CD4-positive, alpha-beta T cell treated with Interleukin-4 for 1 hour (primary cell): ENCODE data around the gene LTN1.
"Not testable (repeated sequence)": the region's sequence is repeated elsewhere in the genome, so short reads cannot be mapped to it uniquely, and the experiment has no call there.

Experiments
- DNase-seq, 2 donors: peaks; one replicate each; pipeline ENCODE4 v3.0.0-alpha.2; 2020 to 2022

LTN1 gene, protein sequence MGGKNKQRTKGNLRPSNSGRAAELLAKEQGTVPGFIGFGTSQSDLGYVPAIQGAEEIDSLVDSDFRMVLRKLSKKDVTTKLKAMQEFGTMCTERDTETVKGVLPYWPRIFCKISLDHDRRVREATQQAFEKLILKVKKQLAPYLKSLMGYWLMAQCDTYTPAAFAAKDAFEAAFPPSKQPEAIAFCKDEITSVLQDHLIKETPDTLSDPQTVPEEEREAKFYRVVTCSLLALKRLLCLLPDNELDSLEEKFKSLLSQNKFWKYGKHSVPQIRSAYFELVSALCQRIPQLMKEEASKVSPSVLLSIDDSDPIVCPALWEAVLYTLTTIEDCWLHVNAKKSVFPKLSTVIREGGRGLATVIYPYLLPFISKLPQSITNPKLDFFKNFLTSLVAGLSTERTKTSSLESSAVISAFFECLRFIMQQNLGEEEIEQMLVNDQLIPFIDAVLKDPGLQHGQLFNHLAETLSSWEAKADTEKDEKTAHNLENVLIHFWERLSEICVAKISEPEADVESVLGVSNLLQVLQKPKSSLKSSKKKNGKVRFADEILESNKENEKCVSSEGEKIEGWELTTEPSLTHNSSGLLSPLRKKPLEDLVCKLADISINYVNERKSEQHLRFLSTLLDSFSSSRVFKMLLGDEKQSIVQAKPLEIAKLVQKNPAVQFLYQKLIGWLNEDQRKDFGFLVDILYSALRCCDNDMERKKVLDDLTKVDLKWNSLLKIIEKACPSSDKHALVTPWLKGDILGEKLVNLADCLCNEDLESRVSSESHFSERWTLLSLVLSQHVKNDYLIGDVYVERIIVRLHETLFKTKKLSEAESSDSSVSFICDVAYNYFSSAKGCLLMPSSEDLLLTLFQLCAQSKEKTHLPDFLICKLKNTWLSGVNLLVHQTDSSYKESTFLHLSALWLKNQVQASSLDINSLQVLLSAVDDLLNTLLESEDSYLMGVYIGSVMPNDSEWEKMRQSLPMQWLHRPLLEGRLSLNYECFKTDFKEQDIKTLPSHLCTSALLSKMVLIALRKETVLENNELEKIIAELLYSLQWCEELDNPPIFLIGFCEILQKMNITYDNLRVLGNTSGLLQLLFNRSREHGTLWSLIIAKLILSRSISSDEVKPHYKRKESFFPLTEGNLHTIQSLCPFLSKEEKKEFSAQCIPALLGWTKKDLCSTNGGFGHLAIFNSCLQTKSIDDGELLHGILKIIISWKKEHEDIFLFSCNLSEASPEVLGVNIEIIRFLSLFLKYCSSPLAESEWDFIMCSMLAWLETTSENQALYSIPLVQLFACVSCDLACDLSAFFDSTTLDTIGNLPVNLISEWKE (N-terminal part only)

GRCh38 chr21:28992526-28993292, at the start of gene LTN1:
Gene LTN1 (minus strand): TSS chr21:28992877. CDS start chr21:28992805, 72 bp downstream.
- peak; percentile 99 for DNase-seq

GRCh38 chr21:29034678-29035077, 42.0 kb upstream of the LTN1 start:
- no peak for DNase-seq

GRCh38 chr21:29033871-29034270, 41.2 kb upstream of the LTN1 start:
- DNase-seq = no peak

DNA sequence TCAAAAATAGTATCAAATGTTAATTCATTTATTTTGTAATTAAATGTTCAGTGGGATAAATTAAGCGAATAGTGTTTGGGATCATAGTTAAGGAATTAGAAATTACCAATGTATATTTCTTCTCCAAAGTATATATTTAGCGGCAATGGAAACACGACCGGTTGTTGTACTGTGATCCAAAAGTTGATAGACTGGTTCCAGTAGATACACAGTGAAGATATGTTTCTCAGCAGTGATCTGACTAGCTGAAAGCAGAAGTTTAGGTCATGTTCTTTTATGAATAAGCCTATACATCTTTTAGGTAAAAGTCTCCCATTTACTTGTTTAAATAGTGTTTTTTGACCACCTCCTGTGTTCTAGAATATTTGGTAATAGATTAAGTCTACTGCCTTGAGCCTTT, 40.6 kb upstream of the LTN1 start:
- DNase-seq = no peak

DNA sequence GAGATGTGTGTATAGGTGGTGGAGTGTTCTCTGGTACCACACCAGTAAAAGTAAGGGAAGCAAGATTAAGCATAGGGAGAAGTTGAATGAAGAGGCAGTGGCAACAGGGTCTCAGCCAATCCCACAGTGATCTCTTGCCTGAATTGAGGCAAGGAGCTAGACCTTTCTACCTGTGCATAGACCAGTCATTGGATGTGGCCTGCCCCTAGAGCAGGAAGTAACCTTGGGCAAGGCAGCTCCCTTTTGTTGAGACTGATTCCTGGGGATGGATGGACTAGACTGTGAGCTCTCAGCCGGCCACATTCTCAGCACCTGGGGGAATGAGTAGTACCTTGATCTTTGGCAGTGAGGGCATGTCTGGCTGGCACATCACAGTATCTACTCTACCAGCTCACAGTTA, 38.2 kb upstream of the LTN1 start:
- DNase-seq = no peak

- DNase-seq = no peak
These were observed 36.8 kb upstream of the LTN1 start for GRCh38 chr21:29029524-29029923.

- DNase-seq = peak in 1 of 2 donors; percentile 28
These were observed 32.6 kb upstream of the LTN1 start for GRCh38 chr21:29025328-29025713.

DNA sequence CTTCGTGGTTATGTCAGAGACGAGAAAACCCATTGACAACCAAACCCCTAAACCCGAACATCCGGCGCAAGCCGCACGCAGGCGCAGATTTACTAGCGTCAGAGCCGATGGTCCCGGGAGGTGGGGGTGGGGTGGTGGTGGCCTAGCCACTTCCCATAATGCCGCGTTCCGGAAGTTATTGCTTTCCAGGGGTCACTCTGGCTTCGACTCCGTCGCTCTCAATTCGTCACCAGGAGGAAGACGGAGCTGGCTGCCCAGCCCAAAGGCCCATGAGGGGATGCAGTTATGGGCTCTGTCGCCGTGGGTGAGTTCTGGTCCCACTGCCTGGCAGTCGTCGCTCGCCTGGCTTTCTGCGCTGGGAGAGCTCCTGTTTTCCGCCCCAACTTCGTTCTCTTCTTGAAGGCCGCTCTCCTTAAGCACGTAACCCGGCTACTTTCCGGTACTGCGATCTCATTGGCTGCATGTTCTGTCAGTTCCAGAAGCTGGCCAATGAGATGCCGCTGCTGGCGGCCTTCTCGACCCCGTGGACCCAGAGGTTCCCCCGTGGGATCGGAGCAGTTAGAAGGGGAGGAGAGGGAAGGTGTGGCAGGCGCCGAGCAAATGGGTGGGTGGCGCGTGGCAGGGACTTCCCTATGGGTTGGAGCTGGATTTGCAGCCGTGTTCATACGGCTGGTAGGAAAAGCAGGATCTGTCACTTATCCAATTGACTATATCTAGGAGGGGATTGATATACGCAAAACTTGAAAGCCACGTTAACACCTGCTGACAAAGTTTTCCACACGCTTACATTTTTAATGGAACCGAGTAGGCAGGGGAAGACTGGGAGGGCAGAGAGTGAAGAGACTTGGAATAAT, 32.0 kb upstream of the LTN1 start, which contains the start of gene USP16:
TSS of gene USP16 (plus strand) at position 195 of the 854 bp plus-strand sequence. CDS start 3,246 bp downstream, outside the sequence.
- DNase-seq = peak; percentile 96 to 97

GRCh38 chr21:29022166-29022565, 29.5 kb upstream of the LTN1 start:
- peak in 1 of 2 donors; percentile 43 for DNase-seq

- no peak for DNase-seq
These were observed 25.9 kb upstream of the LTN1 start for GRCh38 chr21:29018540-29018939.

GRCh38 chr21:29017639-29018237, 25.1 kb upstream of the LTN1 start:
- DNase-seq = no peak

DNA sequence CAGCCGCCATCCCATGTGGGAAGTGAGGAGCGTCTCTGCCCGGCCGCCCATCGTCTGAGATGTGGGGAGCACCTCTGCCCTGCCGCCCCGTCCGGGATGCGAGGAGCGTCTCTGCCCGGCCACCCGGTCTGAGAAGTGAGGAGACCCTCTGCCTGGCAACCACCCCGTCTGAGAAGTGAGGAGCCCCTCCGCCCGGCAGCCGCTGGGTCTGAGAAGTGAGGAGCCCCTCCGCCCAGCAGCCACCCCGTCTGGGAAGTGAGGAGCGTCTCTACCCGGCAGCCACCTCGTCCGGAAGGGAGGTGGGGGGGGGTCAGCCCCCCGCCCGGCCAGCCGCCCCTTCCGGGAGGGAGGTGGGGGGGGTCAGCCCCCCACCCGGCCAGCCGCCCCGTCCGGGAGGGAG, 18.6 kb upstream of the LTN1 start:
- DNase-seq = not testable (repeated sequence)

DNA sequence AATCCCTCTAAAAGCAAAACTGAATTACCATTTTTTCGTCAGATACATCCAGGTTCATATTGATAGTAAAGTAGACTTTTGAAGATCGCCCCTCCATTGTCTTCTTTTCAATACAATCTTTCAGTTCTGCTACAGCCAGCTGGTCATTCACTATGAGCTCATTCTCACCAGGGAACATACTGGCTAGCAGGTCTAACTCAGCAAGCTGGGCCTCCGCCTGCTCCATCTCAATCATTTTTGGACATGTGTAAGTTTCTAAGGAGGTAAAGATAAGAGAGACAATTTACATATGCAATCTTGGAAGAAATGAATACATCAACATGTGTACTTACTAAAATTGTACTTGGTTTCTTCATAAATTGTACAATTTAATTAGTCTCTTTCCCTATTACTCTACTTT, 15.7 kb upstream of the LTN1 start:
- no peak for DNase-seq

- no peak for DNase-seq
These were observed 15.1 kb upstream of the LTN1 start for GRCh38 chr21:29007810-29008209.

DNA sequence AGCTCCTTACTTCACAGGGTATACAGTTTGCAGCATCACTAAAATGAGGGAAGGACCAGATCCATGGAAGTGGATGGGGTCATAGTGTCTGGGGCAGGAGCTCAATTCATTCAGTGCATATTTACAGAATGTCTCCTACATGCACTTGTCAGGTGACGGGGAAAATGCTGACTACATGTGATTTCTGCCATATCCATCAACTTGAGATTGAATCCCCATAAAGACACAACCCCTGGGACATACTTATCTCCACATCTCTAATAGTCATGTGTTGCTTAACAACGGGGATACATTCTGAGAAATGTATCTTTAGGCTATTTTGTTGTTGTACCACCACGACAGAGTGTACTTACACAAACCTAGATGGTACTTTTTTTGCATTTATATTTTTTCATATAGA, 14.5 kb upstream of the LTN1 start:
- no peak for DNase-seq

- DNase-seq = no peak
These were observed 13.0 kb upstream of the LTN1 start for GRCh38 chr21:29005696-29006095.

- DNase-seq = peak; percentile 96 to 98
These were observed 9.9 kb upstream of the LTN1 start for GRCh38 chr21:29002442-29003144.

DNA sequence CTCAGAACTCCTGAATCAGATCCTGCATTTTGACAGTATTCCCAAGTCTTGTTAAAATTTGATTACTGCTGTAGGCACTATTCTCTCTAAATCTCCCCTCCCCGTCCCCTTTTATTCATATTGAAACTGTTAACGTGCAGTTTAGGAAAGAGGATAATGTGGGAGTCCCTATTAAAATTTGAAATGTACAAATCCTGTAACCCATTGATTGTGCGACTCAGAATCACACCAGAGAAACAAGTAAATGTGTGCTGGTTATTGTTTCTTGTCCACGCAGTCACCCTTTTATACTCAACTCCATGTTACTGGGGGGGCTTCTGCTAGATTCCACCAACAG, 584 bp upstream of the LTN1 start:
- DNase-seq = no peak

DNA sequence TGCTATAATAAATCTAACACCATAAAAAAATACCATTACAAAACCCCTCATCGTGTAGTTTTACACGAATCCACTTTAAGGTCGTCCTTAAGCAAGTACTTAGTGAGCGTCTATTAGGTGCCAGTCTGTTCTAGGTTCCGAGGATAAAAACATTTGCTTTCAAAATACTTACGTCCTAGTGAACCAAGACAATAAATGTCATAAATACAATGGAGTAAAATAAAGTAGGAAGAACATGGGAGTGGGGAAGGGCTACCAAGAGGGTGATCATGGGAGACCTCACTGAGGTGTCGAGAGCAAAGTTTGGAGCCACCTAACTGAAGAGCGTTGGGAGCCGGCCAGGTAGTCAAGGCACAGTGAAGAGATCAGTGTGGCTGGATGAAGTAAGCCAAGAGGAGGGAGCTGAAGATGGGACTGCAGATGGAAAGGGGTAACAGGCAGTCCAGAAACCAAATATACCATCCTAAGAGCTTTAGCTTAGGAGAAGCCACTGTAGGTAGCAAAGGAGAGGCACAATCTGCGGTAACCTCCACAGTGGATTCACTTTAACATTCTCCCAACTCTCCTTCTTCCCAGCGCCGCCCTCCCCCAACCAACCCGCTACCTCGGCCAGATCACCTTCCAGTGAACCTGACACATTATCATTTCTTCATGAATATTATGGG, 684 bp downstream of the LTN1 start:
- DNase-seq = no peak

GRCh38 chr21:28988146-28988545, 4.5 kb downstream of the LTN1 start:
- DNase-seq = not testable (repeated sequence)
